Measurements from ENCODE around the gene PUM2. TPM values are rescaled to one million over a fixed set of nuclear protein-coding genes. Genes with fewer than 3 reads are reported as not detected.

PUM2 gene
- total RNA-seq, 1 experiment from 2014 or later = 117 TPM

DNA sequence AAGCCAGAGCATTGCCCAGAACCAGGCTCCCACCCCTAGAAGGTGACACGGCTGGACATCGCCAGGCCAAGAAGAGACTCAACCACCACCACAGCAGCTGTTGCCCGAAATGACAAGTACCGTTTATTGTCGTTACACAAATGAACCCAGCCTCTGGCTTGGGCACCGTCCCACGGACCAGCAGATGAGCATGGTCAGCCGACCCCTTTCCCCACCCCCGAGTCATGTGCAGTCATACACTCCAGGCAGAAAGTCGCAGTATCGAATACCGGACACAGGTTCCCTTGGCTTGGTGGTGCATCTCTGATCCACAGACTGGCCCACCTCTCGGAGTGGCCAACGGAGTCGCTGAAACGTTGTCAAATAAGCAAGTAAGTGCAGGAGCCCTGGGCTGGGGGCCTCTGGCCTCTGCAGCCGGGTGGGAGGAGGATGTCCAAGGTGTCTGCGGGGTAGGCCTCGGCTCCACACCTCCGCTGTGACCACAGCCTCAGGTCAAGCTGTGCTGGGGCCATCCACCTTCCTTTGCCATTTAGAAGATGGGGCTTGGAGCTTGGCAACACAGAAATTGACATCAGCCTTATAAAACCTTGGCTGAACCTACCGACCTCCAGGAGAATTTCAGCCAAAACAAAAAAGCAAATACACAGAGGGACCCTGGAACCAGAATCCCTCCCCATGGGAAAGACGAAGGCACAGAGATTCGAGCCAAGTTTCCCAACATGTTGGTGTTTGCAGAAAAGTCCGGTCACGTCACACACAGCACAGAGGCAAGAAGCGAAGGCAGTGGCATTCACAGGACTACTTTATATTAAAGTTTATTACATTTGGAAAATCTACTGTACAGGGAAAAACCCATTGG is 149.7 kb downstream of the PUM2 start:
- Mint-ChIP-seq H3K4me1 (ENCODE audit: low read depth, unreplicated experiment) (peaks cover 15% of the 10 kb centered on the region), H3K36me3 (ENCODE audit: insufficient read depth, unreplicated experiment) (peaks cover 11% of the 10 kb centered on the region), H3K4me3 (ENCODE audit: unreplicated experiment) (no peak overlapping the region), H3K27ac (ENCODE audit: unreplicated experiment) (no peak overlapping the region), H3K27me3 (ENCODE audit: insufficient read depth, unreplicated experiment) (no peaks in the 10 kb centered on the region), H3K9me3 (ENCODE audit: unreplicated experiment) (no peaks in the 10 kb centered on the region)
- no peaks in the 10 kb centered on the region for H3K27me3 ChIP-seq (replicated peaks; ENCODE audit: control insufficient read depth, insufficient read depth, low read length)
- POLR2A ChIA-PET = no interaction called here
- no peak for TF ChIP-seq CTCF (IDR thresholded peaks at IDR 0.05; ENCODE audit: insufficient read depth in 1 of 2, low read depth in 1 of 2, low read length in 1 of 2, severe bottlenecking in 1 of 2, unreplicated experiment in 1 of 2)
- no TSS peak for BruUV-seq (replicated peaks)
- H3K9me3 ChIP-seq = no peaks in the 10 kb centered on the region
- DNase-seq = no peak
- H3K4me1 ChIP-seq = peaks cover 9% of the 10 kb centered on the region
- CTCF ChIA-PET = no interaction called here
- H3K36me3 ChIP-seq (ENCODE audit: control insufficient read depth, insufficient read depth, low read length) = peaks cover 4% of the 10 kb centered on the region; the same call in 1 of the 2 replicates
- intact Hi-C loops (cut with micrococcal nuclease; ENCODE audit: unreplicated experiment) = no loop called here
- no peak overlapping the region for H3K4me3 ChIP-seq (ENCODE audit: low read depth, low read length)

DNA sequence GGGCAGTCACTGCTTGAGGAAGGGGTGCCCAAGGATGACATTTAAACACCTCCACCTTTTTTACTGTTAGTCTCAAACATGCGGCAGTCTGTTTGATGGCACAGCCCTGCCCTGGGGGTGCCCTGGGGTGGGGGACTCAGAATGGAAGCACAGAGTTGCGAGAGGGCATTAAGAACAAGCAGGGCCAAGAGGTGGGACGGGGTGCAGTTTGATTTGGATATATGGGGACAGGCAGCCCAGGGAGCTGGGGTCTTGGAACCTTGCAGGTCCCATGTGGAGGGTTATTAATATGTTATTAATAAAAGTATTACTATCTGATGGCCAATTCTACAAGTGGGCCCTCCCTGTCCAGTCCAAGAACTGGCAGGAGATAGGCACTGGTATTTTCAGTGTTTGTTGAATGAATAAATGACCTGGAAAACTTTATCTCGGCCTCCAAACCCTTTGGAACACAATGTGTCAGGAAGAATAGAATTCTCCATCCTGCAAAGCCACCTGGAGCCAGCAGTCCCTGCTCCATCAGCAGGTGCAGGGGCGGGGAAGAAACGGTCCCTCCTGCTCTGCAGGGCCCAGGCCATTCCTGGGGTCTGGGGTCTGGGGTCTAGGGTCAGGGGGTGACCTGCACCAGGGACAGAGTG is 150.9 kb downstream of the PUM2 start:
- Mint-ChIP-seq H3K36me3 (ENCODE audit: insufficient read depth, unreplicated experiment) (peaks cover 12% of the 10 kb centered on the region), H3K4me1 (ENCODE audit: low read depth, unreplicated experiment) (peaks cover 21% of the 10 kb centered on the region), H3K9me3 (ENCODE audit: unreplicated experiment) (no peaks in the 10 kb centered on the region), H3K27me3 (ENCODE audit: insufficient read depth, unreplicated experiment) (no peaks in the 10 kb centered on the region), H3K27ac (ENCODE audit: unreplicated experiment) (no peak overlapping the region), H3K4me3 (ENCODE audit: unreplicated experiment) (no peak overlapping the region)
- ChIA-PET POLR2A (no interaction called here), CTCF (no interaction called here)
- no peak for DNase-seq
- H3K4me1 ChIP-seq = peaks cover 16% of the 10 kb centered on the region
- BruUV-seq (replicated peaks) = no TSS peak
- H3K27me3 ChIP-seq (replicated peaks; ENCODE audit: control insufficient read depth, insufficient read depth, low read length) = no peaks in the 10 kb centered on the region
- no peaks in the 10 kb centered on the region for H3K9me3 ChIP-seq
- intact Hi-C loops (cut with micrococcal nuclease; ENCODE audit: unreplicated experiment) = no loop called here
- H3K36me3 ChIP-seq (ENCODE audit: control insufficient read depth, insufficient read depth, low read length) = peaks cover 4% of the 10 kb centered on the region; the same call in 1 of the 2 replicates
- no peak overlapping the region for H3K4me3 ChIP-seq (ENCODE audit: low read depth, low read length)
- no peak for TF ChIP-seq CTCF (IDR thresholded peaks at IDR 0.05; ENCODE audit: insufficient read depth in 1 of 2, low read depth in 1 of 2, low read length in 1 of 2, severe bottlenecking in 1 of 2, unreplicated experiment in 1 of 2)

DNA sequence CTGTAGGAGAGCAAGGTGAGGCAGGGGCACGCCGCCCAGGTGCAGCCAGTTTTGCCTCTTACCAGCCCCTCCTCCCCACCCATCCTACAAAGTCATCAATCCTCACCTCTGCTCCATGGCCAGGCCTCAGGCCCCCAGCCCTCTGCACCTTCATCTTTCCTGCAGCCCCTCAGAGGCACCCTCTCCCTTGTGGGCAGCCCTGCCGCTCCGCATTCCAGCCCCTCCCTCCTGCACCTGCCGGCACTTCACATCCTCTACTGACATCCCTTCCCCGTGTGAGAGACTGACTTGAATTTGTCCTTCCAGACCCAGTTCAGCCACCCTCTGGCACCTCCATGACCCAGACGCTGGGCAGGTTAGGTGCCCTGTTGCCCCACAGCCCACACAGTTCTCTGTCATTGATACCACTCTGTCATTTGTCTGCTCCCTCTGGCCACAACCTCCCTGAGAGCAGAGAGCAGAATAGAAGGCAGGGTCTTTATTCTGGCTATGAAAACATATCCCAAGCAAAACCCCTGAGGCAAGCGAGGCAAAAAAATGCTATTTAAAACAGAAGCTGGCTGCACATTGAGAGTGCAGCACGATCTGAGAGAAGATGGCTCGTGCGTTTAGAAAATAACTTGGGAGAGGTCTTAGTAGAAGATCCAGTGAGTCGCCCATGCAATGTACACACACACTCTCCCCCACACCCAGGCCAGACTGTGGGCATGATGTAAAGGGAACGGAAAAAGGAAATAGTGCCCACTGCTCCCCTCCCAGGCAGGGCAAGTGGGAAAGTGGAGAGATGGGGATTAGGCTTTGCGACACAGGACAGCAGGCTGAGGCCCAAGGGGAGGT is 151.6 kb downstream of the PUM2 start:
- no peak overlapping the region for H3K27ac Mint-ChIP-seq (ENCODE audit: unreplicated experiment)
- Histone ChIP-seq H3K36me3 (ENCODE audit: control insufficient read depth, insufficient read depth, low read length) (peaks cover 4% of the 10 kb centered on the region; the same call in 1 of the 2 replicates), H3K4me1 (peaks cover 16% of the 10 kb centered on the region), H3K27me3 (replicated peaks; ENCODE audit: control insufficient read depth, insufficient read depth, low read length) (no peaks in the 10 kb centered on the region), H3K4me3 (ENCODE audit: low read depth, low read length) (no peak overlapping the region), H3K9me3 (no peaks in the 10 kb centered on the region)
- H3K4me1 Mint-ChIP-seq (ENCODE audit: low read depth, unreplicated experiment) = peaks cover 21% of the 10 kb centered on the region
- ChIA-PET POLR2A (no interaction called here), CTCF (no interaction called here)
- H3K4me3 Mint-ChIP-seq (ENCODE audit: unreplicated experiment) = no peak overlapping the region
- no peaks in the 10 kb centered on the region for H3K9me3 Mint-ChIP-seq (ENCODE audit: unreplicated experiment)
- peaks cover 12% of the 10 kb centered on the region for H3K36me3 Mint-ChIP-seq (ENCODE audit: insufficient read depth, unreplicated experiment)
- no peaks in the 10 kb centered on the region for H3K27me3 Mint-ChIP-seq (ENCODE audit: insufficient read depth, unreplicated experiment)
- no peak for TF ChIP-seq CTCF (IDR thresholded peaks at IDR 0.05; ENCODE audit: insufficient read depth in 1 of 2, low read depth in 1 of 2, low read length in 1 of 2, severe bottlenecking in 1 of 2, unreplicated experiment in 1 of 2)
- intact Hi-C loops (cut with micrococcal nuclease; ENCODE audit: unreplicated experiment) = no loop called here
- no TSS peak for BruUV-seq (replicated peaks)
- no peak for DNase-seq

Measured in Caco-2 (cell line).